Liver (tissue), 9 donors: ENCODE results near the gene SORBS2. TPM values are rescaled to one million over a fixed set of nuclear protein-coding genes. Genes with fewer than 3 reads are reported as not detected.
A peak's percentile ranks its signal among the peaks of the same experiment; 100 is the strongest.

Source experiments
- DNase-seq: peaks from one replicate; pipeline ENCODE4 v3.0.0-alpha.2; 2017; ENCODE audit warnings: low spot score
- H3K27ac ChIP-seq, 2 donors: one replicate each; pipeline ENCODE4 v1.7.0; 2013; ENCODE audit warnings: inconsistent platforms in 2 of 2, low read length in 2 of 2, control low read depth in 1 of 2, low read depth in 1 of 2, mild to moderate bottlenecking in 1 of 2
- H3K27me3 ChIP-seq, 4 donors: one replicate each; pipeline versions ENCODE4 v1.6.1 to v1.7.0; 2013; ENCODE audit warnings: low read length in 3 of 4, inconsistent platforms in 1 of 4, mild to moderate bottlenecking in 1 of 4, moderate library complexity in 1 of 4; ENCODE audit not compliant: control insufficient read depth in 4 of 4, insufficient read depth in 4 of 4
- H3K36me3 ChIP-seq, 4 donors: one replicate each; pipeline versions ENCODE4 v1.6.1 to v1.7.0; 2013; ENCODE audit warnings: low read length in 3 of 4, mild to moderate bottlenecking in 3 of 4, low read depth in 1 of 4, moderate library complexity in 1 of 4; ENCODE audit not compliant: control insufficient read depth in 4 of 4, insufficient read depth in 3 of 4
- H3K4me1 ChIP-seq, 4 donors: one replicate each; pipeline versions ENCODE4 v1.6.1 to v1.7.0; 2013; ENCODE audit warnings: low read length in 3 of 4, mild to moderate bottlenecking in 3 of 4, moderate library complexity in 1 of 4; ENCODE audit not compliant: control insufficient read depth in 4 of 4, insufficient read depth in 4 of 4
- H3K4me3 ChIP-seq, 3 donors: one replicate each; pipeline versions ENCODE4 v1.6.1 to v1.7.0; 2013; ENCODE audit warnings: low read length in 3 of 3, control low read depth in 1 of 3, low read depth in 1 of 3, mild to moderate bottlenecking in 1 of 3
- H3K9ac ChIP-seq, 2 donors: one replicate each; pipeline ENCODE4 v1.7.0; 2013; ENCODE audit warnings: low read length in 2 of 2, mild to moderate bottlenecking in 2 of 2, moderate library complexity in 2 of 2, control low read depth in 1 of 2, low read depth in 1 of 2
- H3K9me3 ChIP-seq, 4 donors: one replicate each; pipeline versions ENCODE4 v1.6.1 to v1.7.0; 2013; ENCODE audit warnings: low read length in 3 of 4; ENCODE audit not compliant: control insufficient read depth in 4 of 4
- EGR1 ChIP-seq, 2 donors: IDR thresholded peaks; 2 replicates each; pipeline ENCODE4 v1.6.1; 2016 to 2018; ENCODE audit warnings: antibody characterized with exemption in 2 of 2, low read depth in 2 of 2
- FOXA2 ChIP-seq: IDR thresholded peaks from 2 replicates; pipeline ENCODE4 v1.6.1; 2016; ENCODE audit warnings: antibody characterized with exemption
- HNF4A ChIP-seq, 2 donors: conservative IDR thresholded peaks; 2 replicates each; pipeline ENCODE4 v1.6.1; 2016; ENCODE audit warnings: antibody characterized with exemption in 2 of 2, mild to moderate bottlenecking in 2 of 2
- HNF4G ChIP-seq: IDR thresholded peaks from 2 replicates; pipeline ENCODE4 v1.6.1; 2016; ENCODE audit warnings: antibody characterized with exemption
- JUND ChIP-seq, 2 donors: IDR thresholded peaks; 2 replicates each; pipeline ENCODE4 v1.6.1; 2016; ENCODE audit warnings: antibody characterized with exemption in 2 of 2
- YY1 ChIP-seq: IDR thresholded peaks from 2 replicates; pipeline ENCODE4 v1.6.1; 2016; ENCODE audit warnings: antibody characterized with exemption, mild to moderate bottlenecking
- WGBS: extraction: QIAGEN DNeasy Blood & Tissue Kit; methylation state at CpG from one replicate; pipeline ENCODE4 v1.1.7; 2013; 5-methylcytosine and 5-hydroxymethylcytosine counted together
- polyA plus RNA-seq, 2 donors: library from polyadenylated mRNA; stranded (reverse) in 1 of 2; unstranded in 1 of 2; fragments of 200-250 nt in 1 of 2; fragments of >200 nt in 1 of 2; fragmentation: Nextera tagmentation in 1 of 2; extraction: Ambion mirVana in 1 of 2; gene quantifications; one replicate each; pipeline versions ENCODE4 v1.2.1 to v1.2.3, GENCODE V29; 2013 to 2015
- total RNA-seq, 2 donors: library from RNA; depleted of rRNA; stranded (reverse); fragments of >200 nt; gene quantifications; one replicate each; pipeline ENCODE4 v1.2.3, GENCODE V29; 2014
- TF ChIP-seq, protein P1 (sequence below): IDR thresholded peaks from 2 replicates; pipeline ENCODE4 v1.6.1; 2016; ENCODE audit warnings: antibody characterized with exemption, mild to moderate bottlenecking
- TF ChIP-seq, protein P2 (sequence below): IDR thresholded peaks from 2 replicates; pipeline ENCODE4 v1.6.1; 2016; ENCODE audit warnings: antibody characterized with exemption
- TF ChIP-seq, protein P3 (sequence below): fragments of 150-350 bp; IDR thresholded peaks from 2 replicates; pipeline ENCODE4 v1.5.1; 2017; ENCODE audit warnings: improper control_type of control experiment, low read depth, low read length; ENCODE audit not compliant: missing input control
- TF ChIP-seq, protein P4 (sequence below): IDR thresholded peaks from 2 replicates; pipeline ENCODE4 v1.6.1; 2016; ENCODE audit warnings: antibody characterized with exemption
- donor health status: healthy.
- donor health status: healthy.
- donor health status: healthy.
- donor health status: healthy.
- donor health status: healthy.

The SORBS2 gene
- total and polyA plus RNA-seq, 4 donors = 23.3 to 136 (median 59.6) TPM

DNA sequence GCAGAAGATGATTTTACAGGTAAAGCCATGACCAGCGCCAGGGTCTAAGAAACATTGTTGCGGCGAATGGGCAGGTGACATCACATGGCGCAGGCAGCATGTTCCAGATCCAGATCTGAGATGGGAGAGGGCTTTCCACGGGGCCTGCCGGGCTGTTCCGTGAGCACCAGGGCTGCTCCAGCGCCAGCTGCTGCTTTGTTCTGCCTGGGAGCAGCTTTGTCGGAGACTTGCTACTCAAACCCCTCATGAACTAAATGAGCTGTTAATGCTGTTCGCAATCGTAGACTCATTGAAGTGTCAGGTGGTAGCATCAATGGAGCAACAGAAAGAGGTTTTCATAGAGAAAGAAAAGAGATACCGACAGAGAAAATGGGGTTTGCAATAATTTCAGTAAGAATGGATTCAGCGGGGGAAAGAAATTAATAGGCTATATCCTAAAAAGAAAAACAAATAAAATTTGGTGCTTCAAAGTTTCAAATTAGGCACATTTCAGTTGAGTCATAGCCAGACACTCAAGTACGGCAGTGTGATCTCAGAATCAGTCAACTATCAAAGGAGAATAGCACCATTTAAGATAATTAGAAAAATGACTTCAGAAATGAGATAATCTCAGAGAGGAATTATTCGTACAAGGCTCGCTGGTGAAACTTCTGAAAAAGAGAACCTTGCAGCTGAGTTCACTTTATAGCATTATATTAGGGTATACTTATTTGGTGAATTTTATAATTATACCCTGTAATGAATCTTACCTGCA lies 23.9 kb downstream of the SORBS2 start (continued):
- TF ChIP-seq, protein P1, sequence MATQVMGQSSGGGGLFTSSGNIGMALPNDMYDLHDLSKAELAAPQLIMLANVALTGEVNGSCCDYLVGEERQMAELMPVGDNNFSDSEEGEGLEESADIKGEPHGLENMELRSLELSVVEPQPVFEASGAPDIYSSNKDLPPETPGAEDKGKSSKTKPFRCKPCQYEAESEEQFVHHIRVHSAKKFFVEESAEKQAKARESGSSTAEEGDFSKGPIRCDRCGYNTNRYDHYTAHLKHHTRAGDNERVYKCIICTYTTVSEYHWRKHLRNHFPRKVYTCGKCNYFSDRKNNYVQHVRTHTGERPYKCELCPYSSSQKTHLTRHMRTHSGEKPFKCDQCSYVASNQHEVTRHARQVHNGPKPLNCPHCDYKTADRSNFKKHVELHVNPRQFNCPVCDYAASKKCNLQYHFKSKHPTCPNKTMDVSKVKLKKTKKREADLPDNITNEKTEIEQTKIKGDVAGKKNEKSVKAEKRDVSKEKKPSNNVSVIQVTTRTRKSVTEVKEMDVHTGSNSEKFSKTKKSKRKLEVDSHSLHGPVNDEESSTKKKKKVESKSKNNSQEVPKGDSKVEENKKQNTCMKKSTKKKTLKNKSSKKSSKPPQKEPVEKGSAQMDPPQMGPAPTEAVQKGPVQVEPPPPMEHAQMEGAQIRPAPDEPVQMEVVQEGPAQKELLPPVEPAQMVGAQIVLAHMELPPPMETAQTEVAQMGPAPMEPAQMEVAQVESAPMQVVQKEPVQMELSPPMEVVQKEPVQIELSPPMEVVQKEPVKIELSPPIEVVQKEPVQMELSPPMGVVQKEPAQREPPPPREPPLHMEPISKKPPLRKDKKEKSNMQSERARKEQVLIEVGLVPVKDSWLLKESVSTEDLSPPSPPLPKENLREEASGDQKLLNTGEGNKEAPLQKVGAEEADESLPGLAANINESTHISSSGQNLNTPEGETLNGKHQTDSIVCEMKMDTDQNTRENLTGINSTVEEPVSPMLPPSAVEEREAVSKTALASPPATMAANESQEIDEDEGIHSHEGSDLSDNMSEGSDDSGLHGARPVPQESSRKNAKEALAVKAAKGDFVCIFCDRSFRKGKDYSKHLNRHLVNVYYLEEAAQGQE = no peak

DNA sequence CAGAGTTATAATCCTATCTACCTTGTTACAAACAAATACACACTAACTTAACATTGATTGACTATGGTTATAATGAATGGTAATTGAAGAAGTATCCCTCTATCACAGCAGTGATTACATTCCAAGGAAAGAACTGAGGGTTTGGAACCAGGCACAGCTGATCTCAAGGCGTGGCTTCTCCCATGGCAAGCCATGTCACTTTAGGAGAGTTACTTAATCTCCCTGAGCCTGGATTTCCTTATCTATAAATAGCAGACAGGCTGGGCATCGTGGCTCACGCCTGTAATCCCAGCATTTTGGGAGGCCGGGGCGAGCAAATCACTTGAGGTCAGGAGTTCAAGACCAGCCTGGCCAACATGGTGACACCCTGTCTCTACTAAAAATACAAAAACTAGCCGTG lies 25.6 kb downstream of the SORBS2 start:
- no peak overlapping the region for H3K9ac ChIP-seq
- H3K4me1 ChIP-seq = peaks cover 0 to 29% (median 15%) of the 10 kb centered on the region in 4 donors
- no peak overlapping the region for H3K4me3 ChIP-seq
- no peaks in the 10 kb centered on the region for H3K9me3 ChIP-seq
- no peaks in the 10 kb centered on the region for H3K27me3 ChIP-seq
- WGBS = 73% methylated on average over 6 of the region's 6 CpGs
- DNase-seq = no peak
- no peak overlapping the region for H3K27ac ChIP-seq
- peaks cover 0 to 13% (median 0%) of the 10 kb centered on the region in 4 donors for H3K36me3 ChIP-seq
- no peak for TF ChIP-seq JUND (IDR thresholded peaks at IDR 0.05)

DNA sequence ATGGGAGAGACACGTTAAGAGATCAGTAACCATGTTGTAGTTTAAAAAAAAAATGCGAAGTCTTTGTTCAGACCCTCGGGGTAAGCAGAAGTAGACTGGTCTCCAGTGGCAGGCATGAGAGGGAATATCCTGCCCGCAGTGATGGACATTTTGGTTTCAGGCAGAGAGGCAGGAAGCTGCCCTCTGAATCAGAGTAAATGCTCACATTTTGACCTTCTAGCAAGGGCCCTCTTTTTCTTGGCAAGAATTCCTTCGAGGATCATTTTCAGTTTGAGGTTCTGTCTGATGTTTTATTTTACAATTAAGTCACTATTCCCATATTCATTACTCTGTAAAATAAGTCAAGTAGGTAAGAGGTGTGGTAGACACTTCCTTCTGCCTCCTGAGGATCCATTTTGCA lies 28.4 kb downstream of the SORBS2 start:
- no peak overlapping the region for H3K4me3 ChIP-seq
- peaks cover 0 to 29% (median 15%) of the 10 kb centered on the region in 4 donors for H3K4me1 ChIP-seq
- DNase-seq = no peak
- no peaks in the 10 kb centered on the region for H3K9me3 ChIP-seq
- peak overlapping the region in 1 of 2 donors; percentile 23 for H3K27ac ChIP-seq
- WGBS = 63% methylated on average over 5 of the region's 5 CpGs
- no peak for TF ChIP-seq HNF4G
- no peak for TF ChIP-seq YY1
- TF ChIP-seq HNF4A (conservative IDR thresholded peaks at IDR 0.05) = no peak
- TF ChIP-seq JUND (IDR thresholded peaks at IDR 0.05) = no peak
- TF ChIP-seq, protein P2, sequence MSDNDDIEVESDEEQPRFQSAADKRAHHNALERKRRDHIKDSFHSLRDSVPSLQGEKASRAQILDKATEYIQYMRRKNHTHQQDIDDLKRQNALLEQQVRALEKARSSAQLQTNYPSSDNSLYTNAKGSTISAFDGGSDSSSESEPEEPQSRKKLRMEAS = no peak
- no peak for TF ChIP-seq FOXA2
- no peak for TF ChIP-seq EGR1 (IDR thresholded peaks at IDR 0.05; ENCODE audit: low read depth in 2 of 2)
- TF ChIP-seq, protein P3, sequence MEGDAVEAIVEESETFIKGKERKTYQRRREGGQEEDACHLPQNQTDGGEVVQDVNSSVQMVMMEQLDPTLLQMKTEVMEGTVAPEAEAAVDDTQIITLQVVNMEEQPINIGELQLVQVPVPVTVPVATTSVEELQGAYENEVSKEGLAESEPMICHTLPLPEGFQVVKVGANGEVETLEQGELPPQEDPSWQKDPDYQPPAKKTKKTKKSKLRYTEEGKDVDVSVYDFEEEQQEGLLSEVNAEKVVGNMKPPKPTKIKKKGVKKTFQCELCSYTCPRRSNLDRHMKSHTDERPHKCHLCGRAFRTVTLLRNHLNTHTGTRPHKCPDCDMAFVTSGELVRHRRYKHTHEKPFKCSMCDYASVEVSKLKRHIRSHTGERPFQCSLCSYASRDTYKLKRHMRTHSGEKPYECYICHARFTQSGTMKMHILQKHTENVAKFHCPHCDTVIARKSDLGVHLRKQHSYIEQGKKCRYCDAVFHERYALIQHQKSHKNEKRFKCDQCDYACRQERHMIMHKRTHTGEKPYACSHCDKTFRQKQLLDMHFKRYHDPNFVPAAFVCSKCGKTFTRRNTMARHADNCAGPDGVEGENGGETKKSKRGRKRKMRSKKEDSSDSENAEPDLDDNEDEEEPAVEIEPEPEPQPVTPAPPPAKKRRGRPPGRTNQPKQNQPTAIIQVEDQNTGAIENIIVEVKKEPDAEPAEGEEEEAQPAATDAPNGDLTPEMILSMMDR = no peak
- TF ChIP-seq, protein P4, sequence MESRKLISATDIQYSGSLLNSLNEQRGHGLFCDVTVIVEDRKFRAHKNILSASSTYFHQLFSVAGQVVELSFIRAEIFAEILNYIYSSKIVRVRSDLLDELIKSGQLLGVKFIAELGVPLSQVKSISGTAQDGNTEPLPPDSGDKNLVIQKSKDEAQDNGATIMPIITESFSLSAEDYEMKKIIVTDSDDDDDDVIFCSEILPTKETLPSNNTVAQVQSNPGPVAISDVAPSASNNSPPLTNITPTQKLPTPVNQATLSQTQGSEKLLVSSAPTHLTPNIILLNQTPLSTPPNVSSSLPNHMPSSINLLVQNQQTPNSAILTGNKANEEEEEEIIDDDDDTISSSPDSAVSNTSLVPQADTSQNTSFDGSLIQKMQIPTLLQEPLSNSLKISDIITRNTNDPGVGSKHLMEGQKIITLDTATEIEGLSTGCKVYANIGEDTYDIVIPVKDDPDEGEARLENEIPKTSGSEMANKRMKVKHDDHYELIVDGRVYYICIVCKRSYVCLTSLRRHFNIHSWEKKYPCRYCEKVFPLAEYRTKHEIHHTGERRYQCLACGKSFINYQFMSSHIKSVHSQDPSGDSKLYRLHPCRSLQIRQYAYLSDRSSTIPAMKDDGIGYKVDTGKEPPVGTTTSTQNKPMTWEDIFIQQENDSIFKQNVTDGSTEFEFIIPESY = no peak
- H3K27me3 ChIP-seq = no peaks in the 10 kb centered on the region
- H3K36me3 ChIP-seq = peaks cover 0 to 13% (median 1%) of the 10 kb centered on the region in 4 donors
- no peak overlapping the region for H3K9ac ChIP-seq
